GM10266 (cell line): ENCODE data around the gene MED15.

Source experiments
- DNase-seq: peaks from one replicate; pipeline ENCODE4 v3.0.0; 2012; ENCODE audit errors: extremely low spot score
- TF ChIP-seq, protein P1 (sequence below): IDR thresholded peaks from 2 replicates; pipeline ENCODE4 v1.5.1; 2012; ENCODE audit warnings: mild to moderate bottlenecking, low read depth; ENCODE audit not compliant: control insufficient read depth, insufficient read depth; ENCODE audit errors: missing control alignments

The MED15 gene

DNA sequence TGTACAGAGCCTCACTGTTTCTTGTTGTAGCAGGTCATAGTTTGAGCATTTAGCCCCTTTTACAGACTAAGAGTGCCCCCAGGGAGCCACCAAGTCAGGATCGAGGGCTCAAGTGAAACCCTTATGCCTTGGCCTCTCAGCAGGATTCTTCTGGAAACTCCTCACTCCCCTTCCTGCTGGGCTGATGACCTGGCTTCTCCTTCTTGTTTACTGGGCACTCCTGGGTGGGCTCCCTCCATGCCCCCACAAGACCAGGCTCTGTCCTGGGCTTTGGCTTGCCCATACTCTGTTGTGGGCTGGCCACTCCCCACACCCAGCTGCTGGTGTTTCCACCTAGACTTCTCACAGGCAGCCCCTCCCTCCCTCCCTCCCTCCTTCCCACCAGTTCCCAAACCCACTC lies 69.6 kb downstream of the MED15 start:
- TF ChIP-seq, protein P1, sequence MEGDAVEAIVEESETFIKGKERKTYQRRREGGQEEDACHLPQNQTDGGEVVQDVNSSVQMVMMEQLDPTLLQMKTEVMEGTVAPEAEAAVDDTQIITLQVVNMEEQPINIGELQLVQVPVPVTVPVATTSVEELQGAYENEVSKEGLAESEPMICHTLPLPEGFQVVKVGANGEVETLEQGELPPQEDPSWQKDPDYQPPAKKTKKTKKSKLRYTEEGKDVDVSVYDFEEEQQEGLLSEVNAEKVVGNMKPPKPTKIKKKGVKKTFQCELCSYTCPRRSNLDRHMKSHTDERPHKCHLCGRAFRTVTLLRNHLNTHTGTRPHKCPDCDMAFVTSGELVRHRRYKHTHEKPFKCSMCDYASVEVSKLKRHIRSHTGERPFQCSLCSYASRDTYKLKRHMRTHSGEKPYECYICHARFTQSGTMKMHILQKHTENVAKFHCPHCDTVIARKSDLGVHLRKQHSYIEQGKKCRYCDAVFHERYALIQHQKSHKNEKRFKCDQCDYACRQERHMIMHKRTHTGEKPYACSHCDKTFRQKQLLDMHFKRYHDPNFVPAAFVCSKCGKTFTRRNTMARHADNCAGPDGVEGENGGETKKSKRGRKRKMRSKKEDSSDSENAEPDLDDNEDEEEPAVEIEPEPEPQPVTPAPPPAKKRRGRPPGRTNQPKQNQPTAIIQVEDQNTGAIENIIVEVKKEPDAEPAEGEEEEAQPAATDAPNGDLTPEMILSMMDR: no peak

DNA sequence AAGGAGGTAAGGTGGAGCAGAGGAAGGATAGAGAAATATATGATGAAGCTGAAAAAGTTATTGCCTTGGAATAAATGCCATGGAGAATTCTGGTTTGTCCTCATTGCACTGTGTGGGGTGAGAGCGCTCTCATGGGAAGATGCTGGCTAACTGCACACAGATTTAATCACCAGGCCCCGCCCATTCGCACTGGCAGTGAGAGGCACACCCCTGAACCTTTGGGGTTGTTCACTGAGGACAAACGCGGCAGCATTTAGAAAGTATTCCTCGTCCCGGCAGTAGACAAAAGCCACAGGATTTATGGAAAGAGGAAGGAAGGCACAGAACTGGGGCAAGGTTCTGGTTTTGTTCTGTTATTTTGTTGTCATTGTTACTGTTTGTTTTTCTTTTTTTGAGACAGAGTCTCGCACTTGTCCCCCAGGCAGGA lies 70.2 kb downstream of the MED15 start:
- TF ChIP-seq, protein P1: no peak
- DNase-seq: no peak

More for the DNA sequence above, 69.6 kb downstream of the MED15 start:
- no peak for DNase-seq

DNA sequence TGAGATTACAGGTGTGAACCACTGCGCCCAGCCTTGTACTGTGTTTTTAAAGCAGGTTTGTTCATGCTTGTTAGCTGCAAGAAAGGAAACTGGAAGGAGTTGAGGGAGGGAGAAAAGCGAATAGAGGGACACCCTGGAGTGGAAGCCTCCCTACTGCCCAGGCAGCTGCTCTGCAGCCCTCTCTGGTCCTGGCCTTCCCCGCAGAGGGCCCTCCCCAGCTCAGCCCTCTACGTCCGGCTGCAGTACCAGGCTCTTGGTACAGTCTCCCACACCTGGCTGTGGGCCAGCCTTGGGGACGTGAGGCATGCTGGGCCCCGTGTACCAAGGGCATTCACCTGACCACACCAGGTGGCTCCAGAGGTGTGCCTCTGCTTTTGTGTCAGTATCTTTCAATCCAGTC lies 70.8 kb downstream of the MED15 start:
- TF ChIP-seq, protein P1: no peak
- DNase-seq: no peak

DNA sequence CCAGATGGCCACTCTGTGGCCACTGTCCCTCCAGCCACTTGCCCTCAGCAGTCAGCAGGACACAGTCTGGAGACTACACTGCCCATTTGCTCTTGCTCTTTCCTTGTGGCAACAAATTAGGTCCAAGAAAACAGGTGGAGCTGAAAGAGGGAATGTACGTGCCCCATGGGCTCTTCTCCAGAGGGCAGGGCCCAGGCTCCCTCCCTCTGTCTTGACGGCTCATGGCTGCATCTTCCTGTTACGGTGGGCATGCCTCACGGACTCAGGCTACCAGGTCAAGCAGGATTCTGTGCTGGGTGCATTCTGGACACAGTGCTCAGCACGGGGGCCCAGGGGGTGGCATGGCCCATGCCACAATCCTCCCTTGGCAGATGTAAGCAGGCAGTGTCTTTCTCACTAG lies 71.3 kb downstream of the MED15 start:
- DNase-seq: no peak

DNA sequence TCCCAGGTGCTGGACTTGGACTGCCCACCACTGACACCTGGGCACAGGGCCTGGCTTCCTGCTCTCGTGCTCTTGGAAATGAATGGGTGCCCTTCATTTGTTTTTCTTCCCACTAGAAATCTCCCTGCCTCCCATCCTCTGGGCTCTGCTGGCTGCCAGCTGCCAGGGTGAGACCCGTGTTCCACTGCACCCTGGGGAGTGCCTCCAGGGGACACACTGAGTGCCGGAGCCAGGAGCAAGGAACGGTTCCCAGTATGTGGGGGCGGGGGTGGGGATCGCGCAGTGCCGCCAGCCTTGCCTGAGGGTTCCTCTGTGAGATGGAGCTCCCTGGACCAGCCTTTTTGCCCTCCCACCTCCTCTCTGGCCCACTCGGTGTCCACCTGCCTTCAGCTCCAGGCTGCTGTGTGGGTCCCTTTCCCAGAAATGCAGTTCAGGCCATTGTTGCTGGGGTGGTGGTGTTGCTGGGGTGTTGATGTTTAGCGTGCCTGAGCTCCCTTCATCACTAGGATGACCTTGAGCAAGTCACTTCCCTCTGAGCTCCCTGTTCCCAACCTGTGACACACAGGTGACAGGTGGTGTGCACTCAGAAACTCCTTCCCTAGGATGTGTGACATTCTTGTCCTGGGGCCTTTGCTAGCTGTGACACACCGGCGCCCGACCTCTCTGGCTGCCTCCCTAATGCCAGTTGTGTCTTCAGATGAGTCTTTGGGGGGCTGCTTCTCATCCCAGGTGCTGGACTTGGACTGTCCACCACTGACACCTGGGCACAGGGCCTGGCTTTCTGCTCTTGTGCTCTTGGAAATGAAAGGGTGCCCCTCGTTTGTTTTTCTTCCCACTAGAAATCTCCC lies 72.1 kb downstream of the MED15 start:
- TF ChIP-seq, protein P1: no peak
- DNase-seq: no peak

More for the DNA sequence above, 71.3 kb downstream of the MED15 start:
- TF ChIP-seq, protein P1: no peak

DNA sequence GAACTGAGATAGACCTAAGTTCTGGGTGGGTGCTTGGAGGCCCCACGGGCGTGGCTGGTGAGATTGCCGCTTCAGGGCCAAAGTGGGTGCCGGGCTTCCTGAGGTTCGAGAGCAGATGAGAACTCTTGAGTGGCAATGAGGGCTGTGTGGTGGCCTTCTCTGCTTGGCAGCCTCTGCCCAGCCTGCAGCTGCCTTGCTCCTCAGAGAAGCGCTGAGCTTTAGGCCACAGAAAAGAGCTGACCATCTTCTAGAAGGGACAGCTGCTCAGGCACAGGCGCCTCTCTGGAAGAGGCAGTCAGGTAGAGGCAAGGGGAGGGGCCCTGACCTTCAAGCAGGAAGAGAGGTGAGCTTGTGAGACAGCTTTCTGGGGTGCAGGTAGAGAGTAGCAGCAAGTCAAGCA lies 72.8 kb downstream of the MED15 start:
- DNase-seq: no peak
- TF ChIP-seq, protein P1: no peak
